GM12878 (cell line): Measurements from ENCODE around the gene SIRT3. TPM values are rescaled to one million over a fixed set of nuclear protein-coding genes. Genes with fewer than 3 reads are reported as not detected.
A peak's percentile ranks its signal among the peaks of the same experiment; 100 is the strongest.

Source experiments
- ATAC-seq: fragments of 200-7000 bp; cut with Tn5 transposase; 3 replicates; pipeline ENCODE4 v1.9.1; 2020; ENCODE audit warnings: mild to moderate bottlenecking, moderate library complexity
- BruUV-seq: library from RNA; stranded (reverse); fragments of 400-500 nt; replicated peaks from 2 replicates; lab custom pipeline; 2021; lab: Mats Ljungman, UMichigan
- CTCF ChIA-PET: fragments of 300-600 bp; sonication (Branson Sonifier 250); formaldehyde crosslinking; extraction: SDS; loops from one replicate; lab custom pipeline; 2021; ENCODE audit warnings: inconsistent platforms; lab: Yijun Ruan, JAX
- POLR2A ChIA-PET: fragments of 350-600 bp; formaldehyde crosslinking; extraction: SDS; loops from one replicate; lab custom pipeline; 2021; ENCODE audit warnings: inconsistent platforms; lab: Charles Lee
- RAD21 ChIA-PET: fragments of 300-600 bp; sonication (Branson Sonifier 250); formaldehyde crosslinking; loops from one replicate; lab custom pipeline; 2023; ENCODE audit warnings: antibody characterized with exemption; ENCODE audit not compliant: unreplicated experiment; lab: Charles Lee
- SMC1A ChIA-PET: fragments of 300-600 bp; sonication (Branson Sonifier 250); formaldehyde crosslinking; loops from one replicate; lab custom pipeline; 2023; ENCODE audit not compliant: unreplicated experiment, uncharacterized antibody; lab: Charles Lee
- DNase-seq: peaks from one replicate; pipeline ENCODE4 v3.0.0-alpha.2; 2011; ENCODE audit warnings: low read depth, low spot score
- FAIRE-seq: peaks from 3 replicates; lab custom pipeline; 2011; peaks lifted over from hg19 to GRCh38; lab: Jason Lieb, UNC
- H2AFZ ChIP-seq: 2 replicates; pipeline ENCODE4 v1.6.0; 2011; ENCODE audit warnings: low read depth, low read length, control low read depth; ENCODE audit not compliant: control insufficient read depth
- H3K27ac ChIP-seq: 2 replicates; pipeline ENCODE4 v1.5.1; 2011; ENCODE audit warnings: control low read depth; ENCODE audit not compliant: control insufficient read depth, insufficient read depth
- H3K27me3 ChIP-seq, 2 experiments: replicated peaks in 1 of 2; 2 replicates each; pipeline versions ENCODE4 v1.6.0 to v1.6.1; 2011; ENCODE audit warnings: low read length in 1 of 2; ENCODE audit not compliant: control insufficient read depth in 2 of 2, insufficient read depth in 2 of 2
- H3K36me3 ChIP-seq, 2 experiments: 2 replicates each; pipeline ENCODE4 v1.5.1; 2011; ENCODE audit warnings: low read length in 1 of 2; ENCODE audit not compliant: control insufficient read depth in 2 of 2, insufficient read depth in 2 of 2
- H3K4me1 ChIP-seq: 2 replicates; pipeline ENCODE4 v1.6.1; 2011; ENCODE audit warnings: mild to moderate bottlenecking, low read length, moderate library complexity, mixed read lengths; ENCODE audit not compliant: control insufficient read depth, insufficient read depth
- H3K4me2 ChIP-seq: 2 replicates; pipeline ENCODE4 v1.6.0; 2011; ENCODE audit warnings: control low read depth; ENCODE audit not compliant: control insufficient read depth, insufficient read depth
- H3K4me3 ChIP-seq: fragments of 200-600 bp; sonication (generic); 2 replicates; pipeline ENCODE4 v1.5.1; 2016
- H3K79me2 ChIP-seq: 2 replicates; pipeline ENCODE4 v1.6.0; 2011; ENCODE audit warnings: low read length; ENCODE audit not compliant: control insufficient read depth, insufficient read depth
- H3K9ac ChIP-seq: 2 replicates; pipeline ENCODE4 v1.8.0; 2011; ENCODE audit warnings: low read length, control low read depth, mixed read lengths; ENCODE audit not compliant: control insufficient read depth, insufficient read depth
- H3K9me3 ChIP-seq: replicated peaks from 3 replicates; pipeline ENCODE4 v1.5.1; 2011; ENCODE audit warnings: mild to moderate bottlenecking, low read length; ENCODE audit not compliant: control insufficient read depth, insufficient read depth
- H4K20me1 ChIP-seq: 2 replicates; pipeline ENCODE4 v1.6.0; 2011; ENCODE audit not compliant: control insufficient read depth, insufficient read depth
- LARP7 ChIP-seq: fragments of 450-650 bp; IDR thresholded peaks from 2 replicates; pipeline ENCODE4 v1.6.1; 2017; ENCODE audit warnings: mild to moderate bottlenecking
- MXI1 ChIP-seq: fragments of 150-350 bp; IDR thresholded peaks from 2 replicates; pipeline ENCODE4 v1.6.1; 2011; ENCODE audit warnings: low read depth, mild to moderate bottlenecking, inconsistent platforms, low read length, improper control_type of control experiment
- POLR2A ChIP-seq: IDR thresholded peaks from 2 replicates; pipeline ENCODE4 v1.6.1; 2011; ENCODE audit warnings: low read depth, mild to moderate bottlenecking, low read length
- RUNX3 ChIP-seq: IDR thresholded peaks from 2 replicates; pipeline ENCODE4 v1.6.1; 2012; ENCODE audit warnings: low read length, inconsistent platforms
- SMAD5 ChIP-seq: IDR thresholded peaks from 2 replicates; pipeline ENCODE4 v1.6.1; 2016; ENCODE audit warnings: antibody characterized with exemption, low read depth
- SREBF1 ChIP-seq: IDR thresholded peaks from 2 replicates; pipeline ENCODE4 v1.6.1; 2012; ENCODE audit warnings: mild to moderate bottlenecking, low read length
- YY1 ChIP-seq: IDR thresholded peaks from 2 replicates; pipeline ENCODE4 v1.6.1; 2011; ENCODE audit warnings: low read depth, mild to moderate bottlenecking, low read length
- ZNF384 ChIP-seq: IDR thresholded peaks from 2 replicates; pipeline ENCODE4 v1.6.1; 2012; ENCODE audit warnings: low read depth, mild to moderate bottlenecking, low read length, improper control_type of control experiment, borderline replicate concordance
- WGBS: methylation state at CpG from one replicate; pipeline ENCODE4 v1.1.6; 2016; ENCODE audit warnings: low lambda C conversion rate; ENCODE audit not compliant: insufficient replicate concordance, insufficient coverage; ENCODE audit errors: missing lambda C conversion rate; 5-methylcytosine and 5-hydroxymethylcytosine counted together
- in situ Hi-C: fragments of 300-500 bp; cut with MboI; formaldehyde crosslinking; loops from 9 replicates; pipeline ENCODE4 v1.14.3; 2018; ENCODE audit warnings: mixed read lengths
- intact Hi-C: fragments of 100-400 bp; cut with micrococcal nuclease; formaldehyde crosslinking; loops from one replicate; pipeline ENCODE4 v1.14.2; 2022; ENCODE audit not compliant: unreplicated experiment
- polyA plus RNA-seq, 11 experiments: library from polyadenylated mRNA; depleted of rRNA in 4 of 11; unstranded in 6 of 11; stranded (reverse) in 5 of 11; fragments of >200 nt; fragmentation: Nextera tagmentation in 4 of 11; fragmentation: Illumina TruSeq in 1 of 11; extraction: Ambion mirVana in 4 of 11; extraction: Trizol in 1 of 11; gene quantifications; 1 replicate in 1 of 11; 2 replicates in 10 of 11; pipeline versions ENCODE4 v1.2.1 to v1.2.3, GENCODE V29; 2011 to 2016; ENCODE audit warnings: inconsistent platforms in 2 of 11, missing spikeins in 2 of 11, low read depth in 1 of 11
- total RNA-seq, 4 experiments: library from RNA; depleted of rRNA in 3 of 4; stranded (reverse); fragments of >200 nt in 3 of 4; fragmentation: Illumina TruSeq in 1 of 4; extraction: Trizol in 1 of 4; gene quantifications; 2 replicates each; pipeline versions ENCODE4 v1.2.1 to v1.2.3, GENCODE V29; 2013 to 2021
- TF ChIP-seq, protein P1 (sequence below): fragments of 450-650 bp; IDR thresholded peaks from 2 replicates; pipeline ENCODE4 v1.6.1; 2016; ENCODE audit warnings: mild to moderate bottlenecking, moderate library complexity, borderline replicate concordance
- TF ChIP-seq, protein P2 (sequence below): fragments of 450-650 bp; IDR thresholded peaks from 2 replicates; pipeline ENCODE4 v1.6.1; 2018; ENCODE audit warnings: mild to moderate bottlenecking, low read depth, moderate library complexity; ENCODE audit not compliant: partially characterized antibody

Gene SIRT3
- total and polyA plus RNA-seq, 10 of the 15 experiments (the other 5 are each of a cell fraction or from before 2014, with no cell fraction given), result 0.90 to 23.2 (median 12.6) TPM

DNA sequence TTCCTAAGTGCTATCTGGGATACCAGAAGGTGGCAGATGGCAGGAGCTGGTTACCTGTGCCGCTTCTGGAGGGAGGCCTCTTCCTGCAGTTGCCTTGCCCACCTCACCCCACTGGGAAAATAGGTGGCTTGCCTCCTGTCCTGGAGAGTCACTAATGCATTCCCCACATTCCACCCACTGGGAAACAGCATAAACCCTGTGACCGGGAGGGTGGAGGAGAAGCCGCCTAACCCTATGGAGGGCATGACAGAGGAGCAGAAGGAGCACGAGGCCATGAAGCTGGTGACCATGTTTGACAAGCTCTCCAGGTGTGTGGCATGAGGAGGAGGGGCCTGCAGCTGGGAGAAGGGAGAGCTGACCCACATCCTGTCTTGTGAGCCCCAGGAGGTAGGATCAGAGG lies 23.0 kb downstream of the SIRT3 start (continued):
- TF ChIP-seq RUNX3 (no peak), SMAD5 (no peak), MXI1 (no peak), LARP7 (no peak), ZNF384 (no peak)

DNA sequence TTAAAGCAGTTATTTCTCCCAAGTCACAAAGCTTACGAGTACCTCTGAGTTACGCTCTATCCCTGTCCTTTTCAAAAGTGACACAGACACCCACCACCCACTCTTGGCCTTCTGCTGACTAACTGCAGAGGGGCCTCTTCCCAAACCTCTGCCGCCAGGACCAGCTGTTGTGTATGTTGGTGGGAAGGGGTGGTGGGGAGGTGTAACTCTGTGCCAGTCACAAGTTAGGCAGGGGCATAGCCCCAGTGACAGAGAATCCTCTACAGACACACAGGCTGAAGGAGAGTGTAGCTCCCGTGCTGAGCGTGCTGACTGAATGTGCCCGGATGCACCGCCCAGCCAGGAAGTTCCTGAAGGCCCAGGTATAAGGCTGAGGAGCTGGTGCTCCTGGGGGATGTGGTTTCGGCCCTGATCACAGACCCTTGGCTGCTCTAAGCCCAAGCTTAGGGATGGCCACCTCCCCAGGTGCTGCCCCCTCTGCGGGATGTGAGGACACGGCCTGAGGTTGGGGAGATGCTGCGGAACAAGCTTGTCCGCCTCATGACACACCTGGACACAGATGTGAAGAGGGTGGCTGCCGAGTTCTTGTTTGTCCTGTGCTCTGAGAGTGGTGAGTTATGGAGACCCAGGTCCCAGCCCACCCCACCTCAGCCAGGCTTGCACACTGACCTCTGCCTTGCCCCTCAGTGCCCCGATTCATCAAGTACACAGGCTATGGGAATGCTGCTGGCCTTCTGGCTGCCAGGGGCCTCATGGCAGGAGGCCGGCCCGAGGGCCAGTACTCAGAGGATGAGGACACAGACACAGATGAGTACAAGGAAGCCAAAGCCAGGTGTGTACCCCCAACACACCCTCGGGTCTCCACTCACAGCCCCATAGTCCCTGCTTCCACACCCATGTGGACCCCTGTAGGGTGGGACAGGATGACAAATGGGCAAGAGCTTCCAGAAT lies 23.7 kb downstream of the SIRT3 start:
- WGBS, result 96% methylated on average over 17 of the region's 17 CpGs
- Histone ChIP-seq H3K9me3 (no peaks in the 10 kb centered on the region), H3K9ac (no peak overlapping the region), H3K79me2 (peaks cover 31% of the 10 kb centered on the region), H4K20me1 (no peaks in the 10 kb centered on the region), H3K4me2 (no peak overlapping the region), H3K27me3 (no peaks in the 10 kb centered on the region), H3K27ac (no peak overlapping the region), H3K4me3 (no peak overlapping the region), H3K4me1 (peaks cover 15% of the 10 kb centered on the region), H3K36me3 (peaks cover 24 to 39% of the 10 kb centered on the region in 2 experiments), H2AFZ (no peak overlapping the region)
- intact Hi-C loops (no loop called here), in situ Hi-C loops (no loop called here)
- DNase-seq (no peak), FAIRE-seq (no peak), ATAC-seq (no peak)
- ChIA-PET CTCF (no interaction called here), SMC1A (no interaction called here), POLR2A (no interaction called here), RAD21 (interaction anchor here (0.9 kb wide), 1 partner anchor 23 kb away, joined by 3 read pairs; no protein-coding TSS in a partner anchor)
- BruUV-seq, result no TSS peak
- TF ChIP-seq, protein P1, sequence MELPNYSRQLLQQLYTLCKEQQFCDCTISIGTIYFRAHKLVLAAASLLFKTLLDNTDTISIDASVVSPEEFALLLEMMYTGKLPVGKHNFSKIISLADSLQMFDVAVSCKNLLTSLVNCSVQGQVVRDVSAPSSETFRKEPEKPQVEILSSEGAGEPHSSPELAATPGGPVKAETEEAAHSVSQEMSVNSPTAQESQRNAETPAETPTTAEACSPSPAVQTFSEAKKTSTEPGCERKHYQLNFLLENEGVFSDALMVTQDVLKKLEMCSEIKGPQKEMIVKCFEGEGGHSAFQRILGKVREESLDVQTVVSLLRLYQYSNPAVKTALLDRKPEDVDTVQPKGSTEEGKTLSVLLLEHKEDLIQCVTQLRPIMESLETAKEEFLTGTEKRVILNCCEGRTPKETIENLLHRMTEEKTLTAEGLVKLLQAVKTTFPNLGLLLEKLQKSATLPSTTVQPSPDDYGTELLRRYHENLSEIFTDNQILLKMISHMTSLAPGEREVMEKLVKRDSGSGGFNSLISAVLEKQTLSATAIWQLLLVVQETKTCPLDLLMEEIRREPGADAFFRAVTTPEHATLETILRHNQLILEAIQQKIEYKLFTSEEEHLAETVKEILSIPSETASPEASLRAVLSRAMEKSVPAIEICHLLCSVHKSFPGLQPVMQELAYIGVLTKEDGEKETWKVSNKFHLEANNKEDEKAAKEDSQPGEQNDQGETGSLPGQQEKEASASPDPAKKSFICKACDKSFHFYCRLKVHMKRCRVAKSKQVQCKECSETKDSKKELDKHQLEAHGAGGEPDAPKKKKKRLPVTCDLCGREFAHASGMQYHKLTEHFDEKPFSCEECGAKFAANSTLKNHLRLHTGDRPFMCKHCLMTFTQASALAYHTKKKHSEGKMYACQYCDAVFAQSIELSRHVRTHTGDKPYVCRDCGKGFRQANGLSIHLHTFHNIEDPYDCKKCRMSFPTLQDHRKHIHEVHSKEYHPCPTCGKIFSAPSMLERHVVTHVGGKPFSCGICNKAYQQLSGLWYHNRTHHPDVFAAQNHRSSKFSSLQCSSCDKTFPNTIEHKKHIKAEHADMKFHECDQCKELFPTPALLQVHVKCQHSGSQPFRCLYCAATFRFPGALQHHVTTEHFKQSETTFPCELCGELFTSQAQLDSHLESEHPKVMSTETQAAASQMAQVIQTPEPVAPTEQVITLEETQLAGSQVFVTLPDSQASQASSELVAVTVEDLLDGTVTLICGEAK, result no peak
- TF ChIP-seq, protein P2, sequence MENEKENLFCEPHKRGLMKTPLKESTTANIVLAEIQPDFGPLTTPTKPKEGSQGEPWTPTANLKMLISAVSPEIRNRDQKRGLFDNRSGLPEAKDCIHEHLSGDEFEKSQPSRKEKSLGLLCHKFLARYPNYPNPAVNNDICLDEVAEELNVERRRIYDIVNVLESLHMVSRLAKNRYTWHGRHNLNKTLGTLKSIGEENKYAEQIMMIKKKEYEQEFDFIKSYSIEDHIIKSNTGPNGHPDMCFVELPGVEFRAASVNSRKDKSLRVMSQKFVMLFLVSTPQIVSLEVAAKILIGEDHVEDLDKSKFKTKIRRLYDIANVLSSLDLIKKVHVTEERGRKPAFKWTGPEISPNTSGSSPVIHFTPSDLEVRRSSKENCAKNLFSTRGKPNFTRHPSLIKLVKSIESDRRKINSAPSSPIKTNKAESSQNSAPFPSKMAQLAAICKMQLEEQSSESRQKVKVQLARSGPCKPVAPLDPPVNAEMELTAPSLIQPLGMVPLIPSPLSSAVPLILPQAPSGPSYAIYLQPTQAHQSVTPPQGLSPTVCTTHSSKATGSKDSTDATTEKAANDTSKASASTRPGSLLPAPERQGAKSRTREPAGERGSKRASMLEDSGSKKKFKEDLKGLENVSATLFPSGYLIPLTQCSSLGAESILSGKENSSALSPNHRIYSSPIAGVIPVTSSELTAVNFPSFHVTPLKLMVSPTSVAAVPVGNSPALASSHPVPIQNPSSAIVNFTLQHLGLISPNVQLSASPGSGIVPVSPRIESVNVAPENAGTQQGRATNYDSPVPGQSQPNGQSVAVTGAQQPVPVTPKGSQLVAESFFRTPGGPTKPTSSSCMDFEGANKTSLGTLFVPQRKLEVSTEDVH, result no peak
- TF ChIP-seq POLR2A (0 out of 2 replicates have a peak, but pooled peaks have one; percentile 25), SREBF1 (no peak), YY1 (no peak)
